ENCODE results near the gene IL37.
"Not testable (repeated sequence)": the region's sequence is repeated elsewhere in the genome, so short reads cannot be mapped to it uniquely, and the experiment has no call there.

The IL37 gene

GRCh38 chr2:112891385-112891831, 19.6 kb upstream of the IL37 start:
- no peak for DNase-seq

GRCh38 chr2:112893752-112894151, 17.2 kb upstream of the IL37 start:
- no peak for DNase-seq

GRCh38 chr2:112896909-112897623, 13.9 kb upstream of the IL37 start:
- no peak for DNase-seq

GRCh38 chr2:112897624-112897978, 13.4 kb upstream of the IL37 start:
- no peak for DNase-seq

GRCh38 chr2:112901431-112902065, 9.4 kb upstream of the IL37 start:
- DNase-seq, result not testable (repeated sequence)

- no peak for DNase-seq
Measured at GRCh38 chr2:112902816-112903215, 8.1 kb upstream of the IL37 start.

- DNase-seq, result no peak
Measured at GRCh38 chr2:112904883-112905282, 6.1 kb upstream of the IL37 start.

- DNase-seq, result no peak
Measured at GRCh38 chr2:112906276-112906675, 4.7 kb upstream of the IL37 start.

GRCh38 chr2:112907001-112907949, 3.7 kb upstream of the IL37 start:
- DNase-seq, result no peak

GRCh38 chr2:112908559-112908958, 2.4 kb upstream of the IL37 start:
- not testable (repeated sequence) for DNase-seq

GRCh38 chr2:112910219-112910618, 746 bp upstream of the IL37 start:
- no peak for DNase-seq

- no peak for DNase-seq
Measured at GRCh38 chr2:112912403-112912802, 1.4 kb downstream of the IL37 start.

GRCh38 chr2:112915300-112916144, 4.6 kb downstream of the IL37 start:
- peak; percentile 10 to 22 for DNase-seq

GRCh38 chr2:112916145-112916571, 5.2 kb downstream of the IL37 start:
- DNase-seq, result peak; percentile 44 to 48

GRCh38 chr2:112916625-112917247, 5.8 kb downstream of the IL37 start:
- no peak for DNase-seq

GRCh38 chr2:112917856-112918255, 6.9 kb downstream of the IL37 start:
- no peak for DNase-seq

GRCh38 chr2:112918256-112918655, 7.3 kb downstream of the IL37 start:
- DNase-seq, result no peak

GRCh38 chr2:112919086-112919485, 8.1 kb downstream of the IL37 start:
- no peak for DNase-seq

GRCh38 chr2:112920923-112921532, 10.1 kb downstream of the IL37 start:
- DNase-seq, result peak; percentile 5 to 14

GRCh38 chr2:112921982-112922381, 11.0 kb downstream of the IL37 start:
- no peak for DNase-seq

GRCh38 chr2:112923237-112923966, 12.4 kb downstream of the IL37 start:
- no peak for DNase-seq

Data from activated CD4-positive, alpha-beta T cell treated with anti-CD3 and anti-CD28 coated beads, Interleukin-2, amount 50 U/mL, for 48 hours (primary cell).